Mucosa of gallbladder (tissue), 1 donor: ENCODE data around the gene NFIX. TPM values are rescaled to one million over a fixed set of nuclear protein-coding genes. Genes with fewer than 3 reads are reported as not detected.
A peak's percentile ranks its signal among the peaks of the same experiment; 100 is the strongest.

Experiments used
- DNase-seq: peaks from one replicate; pipeline ENCODE4 v3.0.0-alpha.2; 2020; ENCODE audit warnings: low spot score
- total RNA-seq: library from RNA; stranded (reverse); gene quantifications from one replicate; pipeline ENCODE4 v1.2.1, GENCODE V29; 2021
- donor health status: DM: no; HTN: no; CAD: no.

NFIX gene
- total RNA-seq, 1 donor from 2014 or later = 135 TPM

DNA sequence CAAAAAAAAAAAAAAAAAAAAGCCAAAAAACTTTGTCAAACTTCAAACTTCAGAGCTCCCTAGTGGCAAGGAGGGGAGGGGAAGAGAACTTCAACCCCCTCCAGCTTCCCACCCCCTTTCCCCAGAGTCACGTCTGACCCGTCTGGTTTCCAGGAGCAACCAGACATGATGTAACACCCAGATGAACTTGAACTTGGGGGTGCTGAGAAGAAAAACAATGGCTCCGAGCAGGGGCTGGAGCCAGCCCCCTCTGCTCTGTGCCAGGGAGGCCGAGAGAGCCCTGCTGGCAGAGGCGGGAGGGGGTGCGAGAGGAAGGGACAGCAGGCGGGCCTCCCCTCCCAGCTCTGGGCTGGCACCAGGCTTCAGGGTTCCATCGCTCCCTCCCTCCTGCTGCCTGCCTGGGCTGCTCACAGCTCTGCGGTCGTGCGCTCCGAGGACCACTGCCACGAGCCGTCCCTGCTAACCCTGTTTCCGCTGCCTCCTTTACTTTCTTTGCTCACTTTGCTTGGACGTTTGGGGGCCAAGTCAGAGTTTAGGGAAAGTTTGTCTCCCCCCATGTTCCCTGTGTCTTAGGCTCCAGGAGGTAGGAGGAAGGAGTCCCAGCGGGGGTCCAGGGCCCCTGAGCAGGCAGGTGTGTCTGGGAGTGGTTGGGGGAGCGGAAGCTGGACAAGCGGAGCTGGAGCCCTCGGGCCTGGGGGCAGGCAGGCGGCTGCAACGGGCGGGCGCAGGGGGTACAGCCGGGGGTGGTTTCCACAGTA is 96.3 kb downstream of the NFIX start:
- peak; percentile 63 for DNase-seq

DNA sequence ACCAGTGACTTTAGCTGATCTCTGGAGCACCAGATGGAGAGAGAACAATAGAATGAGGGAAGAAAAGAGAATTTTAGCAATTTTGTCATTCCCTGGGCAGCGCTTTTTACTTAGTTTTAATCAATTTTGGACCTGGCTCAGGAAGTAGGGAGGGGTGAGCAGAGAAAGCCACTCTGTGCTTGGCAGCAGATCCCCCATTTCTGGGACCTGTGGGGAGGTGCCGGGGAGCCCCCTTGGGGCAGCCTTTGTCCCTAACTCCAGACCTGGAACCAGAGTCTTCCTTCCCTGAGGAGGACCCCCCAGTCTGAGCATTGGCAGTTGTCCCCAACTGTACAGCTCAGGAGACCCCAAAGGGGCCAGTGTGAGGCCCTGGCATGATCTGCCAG is 96.9 kb downstream of the NFIX start:
- no peak for DNase-seq

DNA sequence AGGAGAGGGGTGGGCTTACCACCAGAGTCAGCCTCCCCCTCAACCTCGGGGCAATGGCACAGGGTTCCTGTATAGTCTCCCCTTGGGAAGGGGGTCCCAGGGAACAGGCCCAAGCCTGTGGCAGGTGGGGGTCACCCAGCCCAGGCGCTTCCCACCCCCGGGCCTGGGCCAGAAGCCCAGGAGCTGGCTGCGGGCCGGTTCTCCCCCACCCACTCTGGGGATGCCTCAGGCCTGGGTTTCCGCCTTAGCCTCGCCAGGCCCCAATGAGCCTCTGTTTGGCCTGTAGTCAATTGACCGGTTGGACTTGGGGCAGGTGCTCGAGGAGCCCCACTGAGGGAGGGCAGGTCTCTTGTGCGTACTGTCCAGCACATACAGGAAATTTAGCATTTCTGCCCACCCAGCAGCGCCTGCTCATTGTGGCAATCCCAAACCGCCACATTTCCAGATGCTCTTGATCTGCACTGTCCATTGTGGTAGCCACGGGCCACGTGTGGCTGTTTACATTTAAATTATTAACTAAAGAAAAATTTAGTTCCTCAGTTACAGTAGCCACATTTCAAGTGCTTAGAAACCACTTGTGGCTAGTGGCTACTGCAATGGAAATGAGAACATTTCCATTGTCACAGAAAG is 97.4 kb downstream of the NFIX start:
- no peak for DNase-seq

DNA sequence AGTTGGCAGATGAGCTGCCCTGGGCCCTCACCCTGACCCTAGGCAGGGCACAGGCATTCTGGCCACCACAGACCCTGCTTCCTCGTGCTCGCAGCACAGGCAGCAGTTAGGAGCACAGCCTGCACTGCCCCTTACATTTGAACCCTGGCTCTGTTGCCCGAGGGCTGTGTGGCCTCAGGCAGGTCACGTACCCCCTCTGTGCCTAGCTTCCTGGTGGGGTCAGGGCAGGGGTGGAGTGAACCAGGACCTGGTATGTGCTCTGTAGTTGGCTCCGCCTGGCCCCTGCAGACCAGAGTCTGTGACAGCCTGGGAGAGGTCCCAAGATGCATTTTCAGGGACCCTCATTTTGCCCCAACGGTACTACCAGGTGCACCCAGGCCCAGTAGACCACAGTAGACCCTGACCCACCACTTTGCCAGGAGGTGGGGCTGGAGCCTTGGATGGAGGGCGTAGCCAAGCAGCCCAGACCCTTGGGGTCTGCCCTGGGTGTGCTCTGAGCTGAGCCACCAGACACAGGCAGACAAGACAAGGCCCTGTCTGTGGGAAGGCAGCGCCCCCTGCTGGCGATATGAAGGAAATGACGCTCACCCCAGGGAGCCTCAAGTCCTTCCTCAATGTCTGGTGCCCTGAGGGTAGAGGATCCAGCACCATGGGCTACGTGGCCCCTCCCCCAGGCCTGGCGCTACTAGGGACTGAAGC is 98.3 kb downstream of the NFIX start:
- peak; percentile 88 for DNase-seq

DNA sequence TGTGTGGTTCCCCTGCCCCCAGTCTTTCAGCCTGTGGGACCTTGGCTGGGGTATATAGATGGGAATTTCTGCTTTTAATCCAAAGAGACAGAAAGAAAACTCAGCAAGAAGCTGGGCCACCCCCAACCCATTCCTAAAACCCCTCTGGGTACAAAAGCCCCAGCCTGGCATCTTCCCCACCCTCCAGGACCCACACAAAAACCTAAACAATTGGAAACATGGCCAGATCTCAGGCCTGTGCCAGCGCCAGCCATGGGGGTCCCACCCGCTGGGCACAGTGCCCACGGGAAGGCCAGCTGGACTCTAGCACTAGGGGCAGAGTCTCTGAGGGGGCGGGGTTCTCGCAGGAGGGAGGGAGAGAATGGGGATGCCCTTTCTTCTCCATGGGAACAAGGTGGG is 98.8 kb downstream of the NFIX start:
- no peak for DNase-seq

DNA sequence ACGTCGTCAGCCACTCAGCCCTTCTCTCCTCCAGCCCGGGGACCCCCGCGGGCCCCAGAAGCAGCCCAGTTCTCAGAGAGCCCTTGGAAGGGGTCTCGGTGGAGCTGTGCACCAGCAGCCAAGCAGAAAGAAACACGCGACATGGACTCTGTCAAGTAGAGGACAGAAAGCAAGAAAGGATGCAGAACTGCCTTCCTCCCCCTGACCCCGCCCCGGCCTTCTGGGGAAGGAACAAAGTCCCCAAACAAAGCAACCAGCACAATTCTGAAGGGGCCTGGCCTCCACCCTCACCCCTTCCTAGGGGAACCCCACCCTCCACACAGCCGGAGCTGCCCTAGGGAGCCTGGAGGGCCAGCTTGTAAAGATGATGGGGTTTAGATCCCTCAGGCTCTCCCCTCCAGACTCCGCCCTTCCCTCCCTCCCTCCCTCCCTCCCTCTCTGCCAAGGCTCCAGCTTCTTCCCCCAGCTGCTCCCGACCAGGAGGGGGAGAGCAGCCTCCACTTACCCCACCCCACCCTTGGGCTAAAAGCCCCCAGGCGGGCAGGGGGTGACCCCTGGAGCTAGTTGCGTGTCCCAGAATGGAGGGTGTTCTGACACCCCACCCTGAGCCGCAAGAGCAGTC is 99.6 kb downstream of the NFIX start:
- no peak for DNase-seq

DNA sequence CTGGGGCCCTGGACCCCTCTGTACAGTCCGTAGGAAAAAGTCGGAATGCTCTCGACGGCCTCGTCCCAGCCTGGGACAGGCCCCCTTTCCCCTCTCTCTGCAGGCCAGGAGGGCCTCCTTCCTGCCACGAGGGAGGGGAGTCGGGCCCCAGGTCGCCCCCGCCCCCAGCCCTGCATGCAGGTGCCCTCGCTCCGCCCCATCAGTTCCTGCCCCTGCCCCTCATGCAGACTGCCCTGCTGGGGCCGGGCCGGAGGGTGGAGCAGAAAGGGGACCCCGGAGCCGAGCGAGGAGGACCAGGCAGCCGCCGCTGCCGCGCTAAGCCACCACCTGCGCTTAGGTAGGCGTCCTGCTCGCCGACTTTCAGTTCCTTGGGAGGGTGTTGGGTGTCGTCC is 100.1 kb downstream of the NFIX start:
- DNase-seq = no peak

DNA sequence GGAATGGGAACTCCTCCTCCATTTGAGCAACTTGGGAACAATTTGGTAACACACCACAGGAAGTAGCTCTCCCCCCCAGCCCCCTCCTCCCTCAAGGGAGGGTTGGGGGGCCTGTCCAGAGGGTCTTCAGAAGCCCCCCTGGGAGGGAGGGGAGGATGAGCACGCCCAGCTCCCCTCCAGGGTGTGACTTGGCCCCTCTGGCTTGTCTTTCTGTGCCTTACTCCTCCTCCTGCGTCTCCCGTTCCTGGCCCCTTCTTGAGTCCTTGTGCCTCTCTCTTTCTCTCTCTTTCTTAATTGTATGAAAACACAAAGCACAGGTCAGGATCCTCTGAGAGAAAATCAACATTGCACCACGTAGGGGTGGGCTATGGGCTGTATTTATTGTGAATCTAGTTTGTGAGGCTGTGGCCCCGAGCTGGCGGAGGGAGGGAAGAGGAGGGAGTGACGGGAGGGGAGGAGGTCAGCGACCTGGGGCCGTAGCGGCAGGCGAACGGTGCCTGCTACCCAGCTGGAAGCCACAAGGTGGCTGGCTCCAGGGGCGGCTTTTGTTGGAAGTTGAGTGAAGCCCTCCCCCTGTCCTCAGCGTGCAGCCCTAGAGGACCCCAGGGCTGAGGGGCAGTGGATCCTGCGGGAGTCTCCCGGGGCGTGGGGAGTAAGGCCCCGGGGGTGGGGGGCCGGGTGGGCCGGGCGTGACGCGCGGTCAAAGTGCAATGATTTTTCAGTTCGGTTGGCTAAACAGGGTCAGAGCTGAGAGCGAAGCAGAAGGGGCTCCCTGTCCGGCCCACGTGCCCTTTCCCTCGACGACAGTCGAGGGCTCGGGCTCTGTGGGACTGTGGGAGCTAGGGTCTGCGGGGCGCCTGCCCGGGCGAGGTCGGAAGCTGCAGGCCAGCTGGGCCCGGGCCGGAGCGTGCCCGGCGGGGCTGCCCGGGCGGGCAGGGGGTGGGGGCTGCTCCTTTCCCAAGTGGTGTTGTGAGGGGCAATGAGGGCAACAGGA is 101.0 kb downstream of the NFIX start:
- DNase-seq = no peak

DNA sequence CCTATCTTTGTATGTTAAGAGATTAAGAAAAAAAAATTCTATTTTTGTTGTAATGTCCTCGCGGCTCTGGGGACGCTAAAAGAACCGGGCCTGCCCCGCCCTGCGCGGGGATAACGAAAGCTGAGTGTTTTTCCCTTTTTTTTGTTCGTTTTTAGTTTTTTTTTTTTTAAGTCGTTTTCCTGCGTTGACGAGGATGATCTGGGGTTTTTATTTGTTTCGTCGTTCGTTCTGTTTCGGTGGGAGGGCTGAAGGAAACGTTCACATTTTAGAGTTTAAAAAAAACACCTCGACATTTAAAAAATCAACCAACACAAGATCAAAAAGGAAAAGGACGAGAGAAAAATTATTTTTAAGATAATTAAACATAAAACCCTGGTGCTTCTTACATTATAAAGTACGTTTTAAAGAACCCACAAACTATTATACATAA is 101.8 kb downstream of the NFIX start:
- no peak for DNase-seq

DNA sequence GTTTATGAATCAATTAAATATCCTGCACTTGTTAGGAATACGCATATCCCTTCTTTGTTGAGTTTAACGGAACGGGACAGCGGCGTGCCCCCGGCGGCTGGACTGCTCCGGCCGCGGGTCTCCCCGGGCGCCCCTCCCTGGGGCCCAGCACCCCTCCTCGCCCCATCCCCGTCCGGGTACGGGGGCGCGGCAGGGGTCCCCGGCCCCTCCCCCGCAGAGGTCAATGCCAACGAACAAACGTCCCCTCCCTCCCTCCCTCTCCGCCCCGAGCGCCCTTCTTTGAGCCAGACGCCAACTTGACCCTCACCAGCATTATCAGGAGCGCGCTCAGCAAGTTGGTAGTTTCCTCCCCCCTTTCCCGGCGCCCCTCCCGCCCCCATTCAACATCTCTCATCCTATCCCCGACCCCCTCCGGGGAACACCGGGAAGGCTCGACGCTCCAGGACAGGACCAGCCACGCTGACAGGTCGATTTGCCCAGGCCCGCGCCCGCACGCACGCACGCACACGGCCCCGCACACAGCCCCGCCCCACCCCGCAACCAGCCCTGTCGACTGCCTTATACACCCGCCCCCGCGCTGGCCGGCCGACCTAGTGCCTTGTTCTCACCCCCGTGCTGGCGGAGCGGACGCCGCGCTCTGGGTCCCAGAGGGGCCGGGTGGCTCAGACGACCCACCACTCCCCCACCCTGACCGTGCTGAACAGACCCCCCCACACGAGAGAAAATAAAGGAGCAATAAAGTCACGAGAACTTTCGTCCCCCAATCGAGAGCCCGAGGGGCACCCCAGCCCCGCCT is 102.4 kb downstream of the NFIX start:
- DNase-seq = no peak

DNA sequence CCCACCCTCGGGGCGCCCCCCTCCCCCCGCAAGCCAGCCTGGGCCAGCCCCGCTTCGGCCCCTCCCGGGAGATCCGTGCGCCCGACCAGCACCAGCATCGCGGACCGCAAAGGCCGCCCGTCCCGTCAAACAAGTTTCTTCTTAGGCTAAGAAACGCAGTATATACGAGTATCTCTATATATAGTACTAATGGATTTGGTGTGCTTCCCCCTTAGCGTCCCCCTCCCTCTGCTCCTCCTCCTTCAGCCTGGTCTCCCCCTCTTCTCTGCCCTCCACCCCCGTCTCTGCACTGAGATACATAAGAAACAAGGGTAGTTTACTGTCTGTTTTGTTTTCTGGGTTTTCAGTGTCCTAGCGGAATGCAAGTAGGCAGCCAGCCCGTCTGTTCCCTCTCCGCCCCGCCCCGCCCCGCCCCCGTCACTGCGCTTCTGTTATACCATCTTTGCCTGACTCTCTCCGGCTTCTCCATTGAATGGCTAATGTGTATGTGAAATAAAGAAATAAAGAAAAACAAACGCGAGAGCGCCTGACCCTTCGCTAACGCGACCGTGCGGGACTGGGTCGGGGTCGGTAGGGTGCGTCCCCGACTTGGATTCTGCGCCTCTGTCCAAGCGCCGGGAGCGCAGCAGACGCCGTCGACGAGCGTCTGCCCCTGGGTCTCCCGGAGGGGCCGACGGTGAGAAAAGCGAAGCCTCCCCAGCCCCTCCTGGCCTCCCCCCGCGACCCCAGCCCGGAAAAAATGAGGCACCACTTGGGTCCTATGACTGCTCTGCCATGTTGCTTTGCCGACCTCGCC is 103.2 kb downstream of the NFIX start:
- no peak for DNase-seq

DNA sequence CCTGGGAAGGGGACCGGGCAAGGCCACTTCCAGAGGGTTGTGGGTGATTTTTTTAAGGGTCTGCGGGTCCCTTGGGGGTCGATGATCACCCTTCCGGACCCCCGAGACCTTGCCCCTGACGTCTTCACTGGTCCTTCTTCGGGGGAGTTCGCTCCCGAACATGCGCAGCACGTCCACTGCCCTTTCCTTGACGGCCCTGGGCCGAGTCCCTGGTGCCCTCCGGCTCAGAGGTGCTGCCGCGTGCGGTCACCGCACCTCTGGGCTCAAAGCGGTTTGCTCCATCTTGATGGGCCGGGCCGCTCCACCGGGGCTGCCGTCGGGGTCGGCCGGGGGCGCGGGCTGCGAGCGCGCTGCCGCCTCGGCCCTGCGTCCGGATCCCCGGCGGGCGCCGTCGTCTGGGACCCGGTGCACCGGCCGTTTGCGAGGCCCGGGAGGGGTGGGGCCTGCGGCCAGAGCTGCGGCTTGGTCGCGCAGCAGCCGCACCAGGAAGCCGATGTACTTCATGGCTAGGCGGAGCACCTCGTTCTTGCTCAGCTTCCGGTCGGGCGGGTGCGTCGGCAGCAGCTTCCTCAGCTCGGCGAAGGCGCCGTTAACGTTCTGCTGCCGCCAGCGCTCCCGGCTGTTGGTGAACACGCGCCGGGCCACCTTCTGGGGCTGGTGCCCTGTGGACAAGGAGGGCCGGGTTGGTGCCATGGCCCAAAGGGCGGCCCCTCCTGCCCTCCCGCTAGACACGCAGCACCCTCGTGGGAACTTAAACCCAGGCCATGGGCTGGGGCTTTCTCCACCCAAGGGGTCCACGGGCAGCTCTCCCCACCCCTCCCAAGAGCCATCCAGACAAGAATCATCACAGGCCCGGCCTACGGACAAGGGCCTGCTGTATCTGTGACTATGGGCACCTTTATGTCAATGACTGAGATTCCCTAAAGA is 104.1 kb downstream of the NFIX start:
- DNase-seq = peak; percentile 65

DNA sequence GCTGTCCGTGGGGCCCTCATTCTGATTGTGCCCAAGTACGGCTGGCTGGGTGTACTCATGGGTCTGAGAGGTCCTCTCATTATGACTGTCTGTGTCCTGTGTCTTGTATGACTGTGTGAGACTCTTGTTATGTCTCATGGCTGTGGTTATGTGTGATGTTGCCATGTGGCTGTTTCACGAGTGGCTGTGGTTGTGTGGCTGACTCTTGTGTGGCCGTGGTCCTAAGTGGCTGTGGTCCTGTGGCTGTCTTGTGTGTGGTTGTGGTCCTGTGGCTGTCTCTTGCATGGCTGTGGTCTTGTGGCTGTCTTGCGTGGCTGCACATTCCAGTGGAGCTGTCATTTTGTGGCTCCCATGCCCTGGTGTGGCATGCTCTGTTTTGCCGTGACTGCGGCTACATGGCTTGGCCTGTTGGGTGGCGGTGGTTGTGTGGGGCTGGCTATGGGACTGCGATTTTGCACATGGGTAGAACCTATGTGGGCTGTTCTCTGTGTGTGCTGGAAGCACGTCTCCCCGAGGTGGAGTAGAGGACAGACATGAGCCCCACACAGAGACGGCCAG is 104.8 kb downstream of the NFIX start:
- no peak for DNase-seq

DNA sequence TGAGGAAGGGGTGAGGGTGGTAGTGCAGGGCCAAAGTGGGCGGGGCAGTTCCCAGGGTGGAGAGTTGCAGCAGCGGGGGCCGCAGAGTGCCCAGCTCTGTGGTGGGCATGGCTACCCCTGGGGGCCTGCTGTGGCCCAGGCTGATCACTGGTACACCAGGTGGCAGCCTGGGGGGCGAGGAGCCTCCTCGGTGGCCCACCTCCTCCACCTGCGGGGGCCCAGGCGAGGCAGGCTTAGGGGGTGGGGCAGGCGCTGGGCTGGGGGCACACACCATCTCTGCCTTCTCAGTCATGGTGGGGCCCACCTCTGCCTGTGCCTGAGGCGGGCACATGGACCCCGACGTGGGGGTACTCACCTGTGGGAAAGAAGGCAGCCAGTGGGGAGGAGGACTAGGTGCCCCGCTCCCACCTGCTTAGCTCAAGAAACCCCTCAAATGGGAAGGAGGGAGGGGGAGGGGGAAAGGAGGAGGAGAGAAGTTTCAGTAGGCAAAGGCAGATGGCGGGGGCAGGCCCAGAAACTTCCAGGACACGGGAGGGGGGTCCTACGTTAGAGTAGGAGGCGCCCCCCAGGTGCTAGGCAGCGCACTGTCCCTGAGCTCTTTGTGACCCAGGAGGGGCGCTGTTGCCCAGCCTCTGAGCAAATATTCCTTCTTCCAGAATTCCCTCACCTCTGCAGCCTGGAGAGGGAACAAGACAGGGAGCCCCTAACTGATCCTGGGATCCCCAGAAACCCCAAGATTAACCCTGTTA is 105.7 kb downstream of the NFIX start:
- DNase-seq = no peak

DNA sequence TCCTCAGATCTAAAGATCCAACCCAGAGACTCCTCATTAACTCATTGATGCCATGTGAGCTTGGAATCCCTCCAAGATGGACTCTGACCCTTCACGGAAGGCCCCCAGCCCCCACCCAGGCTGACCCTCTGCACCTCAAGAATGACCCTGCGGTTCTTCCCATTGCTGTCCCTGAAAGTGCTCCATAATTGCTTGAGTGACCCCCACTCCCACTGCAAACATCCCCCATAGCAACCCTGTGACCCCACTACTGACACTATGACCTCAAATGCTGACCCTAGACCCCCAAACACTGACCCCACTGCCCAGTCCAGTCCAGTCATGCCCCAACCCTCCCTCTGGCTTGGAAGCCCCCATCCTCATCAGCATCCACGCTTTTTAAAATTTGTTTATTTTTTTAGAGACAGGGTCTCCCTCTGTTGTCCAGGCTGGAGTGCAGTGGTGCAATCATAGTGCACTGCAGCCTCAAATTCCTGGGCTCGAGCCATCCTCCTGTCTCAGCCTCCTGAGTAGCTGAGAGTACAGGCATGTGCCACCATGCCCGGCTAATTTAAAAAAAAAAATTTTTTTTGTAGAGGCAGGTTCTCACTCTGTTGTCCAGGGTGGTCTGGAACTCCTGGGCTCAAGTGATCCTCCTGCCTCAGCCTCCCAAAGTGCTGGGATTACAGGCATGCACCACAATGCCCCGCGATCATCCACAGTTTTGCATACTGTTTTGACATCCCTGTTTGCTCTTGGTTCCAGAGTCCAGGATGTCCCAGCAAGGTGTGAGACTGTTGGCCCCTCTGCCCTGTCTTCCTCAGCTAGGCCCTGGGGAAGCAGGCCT is 106.5 kb downstream of the NFIX start:
- DNase-seq = no peak

DNA sequence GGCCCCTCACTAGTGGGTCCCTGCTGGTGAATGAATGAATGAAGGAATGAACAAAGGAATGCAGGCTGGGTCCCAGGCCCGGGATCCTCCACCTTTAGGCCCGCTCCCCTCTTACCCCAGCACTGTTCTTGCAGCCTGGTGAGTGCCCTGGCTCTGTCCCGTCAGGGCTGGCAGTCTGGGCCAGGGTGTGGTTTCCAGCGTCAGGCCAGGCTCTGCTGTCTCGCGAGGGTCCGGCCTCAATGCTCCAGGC is 107.1 kb downstream of the NFIX start:
- DNase-seq = no peak
